Upper lobe of left lung (tissue), 4 donors: ENCODE measurements around the gene TENM4.

Source experiments
- POLR2A ChIP-seq, 4 donors: fragments of 450-650 bp; IDR thresholded peaks; one replicate each; pipeline ENCODE4 v1.5.1; 2016 to 2017; ENCODE audit warnings: antibody characterized with exemption in 4 of 4, mild to moderate bottlenecking in 2 of 4
- POLR2AphosphoS5 ChIP-seq, 2 donors: sonication (generic); formaldehyde crosslinking; IDR thresholded peaks; one replicate each; pipeline ENCODE4 v1.5.1; 2017; ENCODE audit warnings: antibody characterized with exemption in 2 of 2

- no peak for TF ChIP-seq POLR2A (IDR thresholded peaks at IDR 0.05)
- no peak for TF ChIP-seq POLR2AphosphoS5 (IDR thresholded peaks at IDR 0.05)
These were observed 388.3 kb downstream of the TENM4 start for GRCh38 chr11:79052544-79052943.
